Right forelimb (tissue), 1 donor: ENCODE measurements around the gene PRPF6.

Experiments used
- DNase-seq: peaks from one replicate; pipeline ENCODE4 v3.0.0-alpha.2; 2018

The PRPF6 gene

DNA sequence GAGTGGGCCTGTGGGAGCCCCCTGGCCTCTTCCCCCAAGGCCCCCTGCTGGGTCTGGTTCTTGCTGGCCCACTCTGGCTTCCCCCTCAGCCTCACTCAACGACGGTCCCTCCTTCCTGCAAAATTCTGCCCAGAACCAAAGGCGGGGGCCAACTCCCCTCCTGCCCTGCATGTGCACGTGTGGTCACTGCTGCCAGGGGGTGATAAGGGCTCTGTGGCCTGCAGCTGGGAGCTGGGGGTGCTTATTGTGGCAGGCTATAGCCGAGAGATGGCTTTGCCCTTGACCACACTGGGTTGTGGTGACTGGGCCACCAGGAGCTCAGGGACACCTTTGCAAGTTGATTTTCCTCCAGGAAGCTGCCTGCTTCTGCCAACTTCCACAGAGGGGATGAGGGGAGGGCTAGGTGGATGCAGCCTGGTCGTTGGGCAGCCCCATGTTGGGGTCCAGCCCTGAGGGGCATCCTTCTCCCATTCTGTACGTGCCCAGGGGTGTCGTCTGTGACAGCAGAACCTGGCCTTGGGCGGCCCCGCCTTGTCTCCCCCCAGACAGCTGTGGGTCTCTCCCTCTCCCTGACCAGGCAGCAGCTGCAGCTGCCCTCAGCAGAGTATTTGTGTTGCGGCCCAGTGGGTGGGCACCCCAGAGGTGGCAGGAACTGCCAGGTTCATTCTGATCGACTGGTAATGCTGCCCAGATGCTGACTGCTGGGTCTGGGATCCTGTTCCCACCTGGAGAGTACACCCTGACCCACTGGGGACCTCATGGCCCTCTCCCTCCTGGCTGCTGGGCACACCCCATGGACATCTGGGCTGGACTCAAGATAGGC lies 87.7 kb downstream of the PRPF6 start:
- no peak for DNase-seq

DNA sequence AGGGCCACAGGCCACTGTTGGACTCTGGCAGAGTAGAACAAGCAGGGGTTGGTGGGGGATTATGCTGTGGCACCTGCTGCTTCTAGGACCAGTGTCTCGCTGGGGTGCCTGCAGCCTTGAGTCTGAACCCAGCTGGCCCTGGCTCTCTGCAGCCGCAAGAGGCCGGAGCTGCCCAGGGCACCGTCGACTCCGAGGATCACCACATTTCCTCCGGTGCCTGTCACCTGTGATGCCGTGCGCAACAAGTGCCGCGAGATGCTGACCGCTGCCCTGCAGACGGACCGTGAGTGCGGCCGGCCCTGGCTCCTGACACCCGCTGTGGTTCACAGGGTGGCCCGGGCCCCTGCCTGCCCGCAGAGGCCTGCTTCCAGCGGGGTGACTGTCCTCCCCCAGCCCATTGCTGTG lies 88.3 kb downstream of the PRPF6 start:
- no peak for DNase-seq

DNA sequence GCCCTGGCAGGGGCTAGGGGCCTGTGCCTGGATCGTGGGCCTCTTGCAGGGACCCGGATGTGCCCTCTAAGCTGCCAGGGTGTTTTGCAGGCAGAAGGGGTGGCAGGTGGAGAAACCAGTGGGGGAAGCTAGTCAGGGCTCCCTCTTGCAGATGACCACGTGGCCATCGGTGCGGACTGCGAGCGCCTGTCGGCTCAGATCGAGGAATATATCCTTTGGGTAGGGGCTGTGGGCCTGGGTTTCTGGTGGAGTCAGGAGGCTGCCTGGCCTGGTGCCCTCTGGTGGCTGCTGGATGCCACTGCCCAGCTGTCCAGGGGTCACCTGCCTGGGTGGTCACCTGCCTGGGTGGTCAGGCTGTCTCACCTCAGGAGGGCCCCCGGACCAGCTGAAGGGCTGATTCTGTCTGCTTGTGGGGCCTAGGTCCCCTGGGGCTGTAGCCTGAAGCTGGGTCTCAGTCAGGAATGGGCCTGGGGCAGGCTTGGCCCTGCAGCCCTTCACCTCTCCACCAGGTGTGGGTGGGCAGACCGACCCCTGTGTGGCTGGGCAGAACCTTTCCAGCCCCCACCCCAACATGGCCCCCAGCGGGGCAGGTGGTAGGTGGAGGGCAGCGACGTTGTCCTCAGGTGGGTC lies 88.8 kb downstream of the PRPF6 start:
- DNase-seq = no peak

DNA sequence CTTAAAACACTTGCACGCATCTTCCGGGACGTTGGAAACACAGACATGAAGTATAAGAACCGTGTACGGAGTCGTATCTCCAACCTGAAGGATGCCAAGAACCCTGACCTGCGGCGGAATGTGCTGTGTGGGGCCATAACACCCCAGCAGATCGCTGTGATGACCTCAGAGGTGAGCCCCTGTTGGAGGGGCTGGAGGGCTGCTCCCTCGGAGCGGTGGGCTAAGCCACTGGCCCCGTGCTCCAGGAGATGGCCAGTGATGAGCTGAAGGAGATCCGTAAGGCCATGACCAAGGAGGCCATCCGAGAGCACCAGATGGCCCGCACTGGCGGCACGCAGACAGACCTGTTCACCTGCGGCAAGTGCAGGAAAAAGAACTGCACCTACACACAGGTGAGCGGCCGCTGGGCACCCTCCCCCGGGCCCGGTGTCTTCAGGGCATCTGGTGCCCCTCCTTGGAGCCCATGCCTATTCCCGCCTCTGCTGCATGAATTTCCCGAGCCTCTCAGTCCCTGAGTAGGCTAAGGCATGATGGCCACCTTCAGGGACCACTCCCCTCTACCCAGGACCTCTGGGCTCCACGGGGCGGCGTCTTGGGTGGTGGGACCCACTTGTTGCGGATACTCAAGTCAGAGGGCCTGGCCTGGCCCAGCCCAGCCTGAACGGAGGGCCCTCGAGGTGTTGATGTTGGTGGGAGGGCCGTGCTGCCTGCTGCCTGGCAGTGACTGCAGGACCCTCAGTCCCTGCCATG lies 89.5 kb downstream of the PRPF6 start:
- DNase-seq = no peak

DNA sequence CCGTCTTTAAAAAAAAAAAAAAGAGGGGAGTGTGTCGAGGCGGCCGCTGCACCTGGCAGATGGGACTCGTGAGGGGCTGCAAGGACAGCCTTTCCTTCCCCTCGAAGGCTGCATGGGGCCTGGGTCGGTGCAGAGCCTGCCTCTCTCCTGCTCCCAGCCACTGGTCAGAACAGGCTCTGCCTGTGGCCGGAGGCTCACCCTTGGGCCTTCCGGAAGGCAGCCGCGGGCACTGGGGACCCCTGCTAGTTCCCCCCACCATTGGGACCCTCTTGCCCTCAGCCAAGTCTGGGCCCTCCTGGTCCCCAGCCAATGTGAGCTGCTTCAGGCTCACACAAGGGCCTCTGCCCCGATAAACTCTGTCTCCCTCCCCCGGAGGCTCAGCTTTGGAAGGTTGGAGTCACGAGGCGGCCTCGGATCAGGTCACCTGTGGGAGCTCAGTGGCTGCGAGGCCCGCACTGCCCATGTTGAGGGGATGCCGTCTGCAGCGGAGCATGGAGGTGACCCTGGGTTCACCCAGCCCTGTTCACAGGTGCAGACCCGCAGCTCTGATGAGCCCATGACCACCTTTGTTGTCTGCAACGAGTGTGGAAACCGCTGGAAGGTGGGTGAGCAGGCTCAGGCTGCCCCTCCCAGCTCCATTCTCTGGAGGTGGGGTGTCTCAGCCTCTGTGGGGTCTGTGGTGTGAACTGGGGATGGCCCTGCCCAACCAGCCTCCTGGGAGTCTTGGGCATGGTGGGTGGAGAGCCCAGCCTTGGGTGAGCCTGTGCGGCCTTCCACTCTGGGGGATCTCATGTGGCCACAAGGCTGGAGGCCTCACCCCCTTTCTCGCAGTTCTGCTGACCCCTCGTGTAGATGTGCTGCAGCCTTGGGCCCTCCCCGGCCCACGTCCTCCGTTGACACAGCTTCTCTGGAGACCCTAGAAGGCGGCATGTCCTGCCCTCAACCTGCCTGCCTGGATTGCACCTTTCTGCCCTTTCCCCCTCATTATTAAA lies 90.7 kb downstream of the PRPF6 start:
- no peak for DNase-seq

DNA sequence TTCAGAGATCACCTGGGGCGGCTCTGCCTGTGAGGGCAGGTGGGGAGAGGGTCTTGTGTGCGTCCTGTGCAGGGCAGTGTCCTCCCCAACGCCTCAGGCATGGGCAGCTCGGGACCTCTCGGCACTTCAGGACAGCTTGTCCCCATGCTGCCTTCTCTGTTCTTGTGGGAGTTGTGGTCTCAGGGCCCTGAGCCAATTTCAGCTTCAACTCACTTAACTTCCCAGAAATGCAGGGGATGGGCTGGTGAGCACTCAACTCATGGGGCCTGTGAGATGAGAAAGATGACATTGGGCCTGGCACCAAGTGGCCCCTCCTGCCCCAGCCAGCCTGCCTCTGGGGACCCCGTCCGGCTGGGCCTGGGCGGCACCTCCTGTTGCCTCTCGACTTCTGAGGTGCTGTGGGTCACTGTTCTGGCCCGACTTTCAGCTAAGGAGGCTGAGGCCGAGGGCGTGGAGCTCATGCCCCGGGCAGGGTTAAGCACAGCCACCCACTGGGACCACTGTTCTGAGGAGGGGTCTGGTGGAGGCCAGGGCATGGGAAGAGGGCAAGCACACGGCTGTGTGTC lies 91.6 kb downstream of the PRPF6 start:
- DNase-seq = no peak

DNA sequence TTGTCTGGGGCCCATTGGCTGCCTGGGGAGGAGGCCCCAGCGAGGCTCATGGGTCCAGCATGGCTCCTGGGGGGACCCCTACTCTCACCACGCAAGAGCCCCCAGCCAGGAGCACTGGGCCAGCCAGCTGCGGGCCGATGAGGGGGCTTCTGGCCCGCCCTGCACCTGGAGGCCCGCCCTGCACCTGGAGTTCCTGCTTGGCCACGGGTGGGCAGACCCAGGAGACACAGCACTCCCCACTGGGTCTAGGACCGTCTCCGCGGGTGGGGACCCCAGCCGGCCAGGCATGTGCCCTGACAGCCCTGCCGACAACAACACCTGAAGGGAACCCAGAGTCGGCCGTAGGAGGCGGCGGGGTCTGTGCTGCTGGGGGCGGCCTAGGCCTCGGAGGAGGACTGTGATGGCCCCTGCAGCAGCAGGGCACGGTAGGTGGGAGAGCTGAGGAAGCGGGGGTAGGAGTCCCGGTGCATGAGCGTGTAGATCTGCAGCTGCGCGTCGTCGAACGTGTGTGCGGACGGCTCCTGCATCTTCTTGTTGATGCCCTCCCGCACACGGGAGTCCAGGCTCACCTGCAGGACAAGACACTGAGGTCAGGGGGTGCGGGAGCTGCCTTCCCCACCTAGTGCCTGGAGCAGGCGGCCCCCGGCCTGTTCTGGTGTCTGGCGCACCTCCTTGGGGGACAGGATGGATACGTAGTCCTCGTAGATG lies 92.7 kb downstream of the PRPF6 start:
- no peak for DNase-seq

DNA sequence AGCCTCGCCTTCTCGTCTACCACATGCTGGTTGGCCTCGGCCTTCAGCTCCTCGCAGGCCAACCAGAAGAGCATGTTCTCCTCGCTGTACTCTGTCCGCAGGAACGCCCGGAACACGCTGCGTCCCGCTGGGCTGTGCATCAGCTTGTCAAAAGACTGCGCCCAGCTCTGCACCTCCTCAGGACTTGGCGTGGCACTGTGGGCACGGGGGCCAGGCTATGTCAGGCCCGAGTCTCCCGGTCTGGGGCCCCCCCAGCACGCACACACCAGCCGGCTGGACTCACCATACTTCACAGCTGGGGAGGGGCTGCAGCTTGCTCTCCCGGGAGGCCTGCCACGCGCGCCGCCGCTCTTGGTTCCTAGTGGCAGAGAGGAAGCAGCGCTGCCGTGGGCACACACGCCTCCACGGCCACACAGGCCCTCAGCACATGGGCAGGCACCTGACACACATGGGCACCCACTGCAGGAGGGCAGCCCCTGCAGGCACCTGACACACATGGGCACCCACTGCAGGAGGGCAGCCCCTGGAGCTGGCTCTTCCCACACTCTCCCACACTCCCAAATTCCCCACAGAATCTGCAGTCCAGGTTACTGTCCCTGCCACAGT lies 93.4 kb downstream of the PRPF6 start:
- no peak for DNase-seq

DNA sequence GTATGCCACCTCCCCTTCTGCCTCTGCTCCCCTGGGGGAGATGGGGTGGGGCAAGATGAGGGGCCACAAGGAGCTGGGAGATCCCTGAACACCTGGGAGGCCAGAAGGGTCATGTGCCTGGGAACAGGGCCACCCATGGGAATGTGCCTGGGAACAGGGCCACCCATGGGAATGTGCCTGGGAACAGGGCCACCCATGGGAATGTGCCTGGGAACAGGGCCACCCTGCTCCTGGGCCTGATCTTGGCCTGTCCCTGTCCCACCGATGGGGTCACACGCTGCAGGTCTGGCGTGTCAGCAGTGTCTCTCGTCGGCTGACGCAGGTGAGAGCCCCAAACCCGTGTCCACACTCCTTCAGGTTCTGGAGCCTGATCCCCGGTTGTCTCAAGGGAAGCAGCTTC lies 94.0 kb downstream of the PRPF6 start:
- DNase-seq = no peak

DNA sequence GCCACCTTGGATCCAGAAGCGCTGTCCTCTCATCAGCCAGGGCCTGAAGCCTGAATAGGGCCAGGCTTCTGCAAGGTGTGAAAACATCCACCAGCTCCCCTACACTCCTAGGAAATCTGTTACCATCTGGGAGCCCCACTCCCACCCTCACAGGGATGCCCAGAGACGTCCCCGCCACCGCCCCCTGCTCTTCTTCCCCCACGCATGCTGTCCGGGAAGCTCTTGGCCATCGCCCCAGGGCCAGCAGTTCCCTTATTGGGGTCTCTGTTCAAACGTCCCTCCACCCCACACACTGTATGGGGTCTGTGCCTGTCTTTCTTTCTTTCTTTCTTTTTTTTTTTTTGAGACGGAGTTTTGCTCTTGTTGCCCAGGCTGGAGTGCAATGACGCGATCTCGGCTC lies 94.6 kb downstream of the PRPF6 start:
- no peak for DNase-seq

DNA sequence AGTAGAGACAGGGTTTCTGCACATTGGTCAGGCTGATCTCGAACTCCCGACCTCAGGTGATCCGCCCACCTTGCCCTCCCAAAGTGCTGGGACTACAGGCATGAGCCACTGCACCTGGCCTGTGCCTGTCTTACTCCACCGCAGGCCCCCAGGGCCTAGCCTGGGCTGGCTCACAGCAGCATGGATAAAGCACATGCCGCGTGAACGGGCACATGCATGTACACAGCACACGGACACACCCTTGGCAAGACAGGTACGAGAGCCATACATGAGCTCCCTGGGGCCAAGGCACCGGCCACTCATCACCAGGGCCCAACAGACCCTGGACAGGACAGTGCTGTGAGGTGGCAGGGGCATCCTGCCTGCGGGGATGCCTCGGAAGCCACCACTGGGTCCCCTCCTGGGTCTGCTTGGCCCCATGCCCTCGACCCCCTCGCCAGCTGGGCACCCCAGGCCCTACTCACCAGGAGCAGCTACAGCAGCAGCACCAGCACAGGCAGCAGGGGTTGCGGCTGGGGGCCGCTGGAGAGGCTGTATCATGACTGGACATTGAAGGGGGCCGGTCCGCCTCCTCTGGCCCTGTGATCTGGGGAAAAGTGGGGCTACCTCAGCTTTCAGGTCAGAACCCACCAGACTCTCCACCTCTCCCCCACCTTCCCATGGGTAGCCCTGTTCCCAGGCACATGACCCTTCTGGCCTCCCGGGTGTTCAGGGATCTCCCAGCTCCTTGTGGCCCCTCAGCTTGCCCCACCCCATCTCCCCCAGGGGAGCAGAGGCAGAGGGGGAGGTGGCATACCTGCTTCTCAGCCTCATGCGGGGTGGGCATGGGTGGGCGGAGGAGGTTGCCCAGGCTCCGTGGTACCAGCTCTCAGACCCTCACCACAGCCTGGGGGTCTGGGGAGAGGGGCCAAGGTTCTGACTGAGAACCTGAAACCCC lies 95.4 kb downstream of the PRPF6 start:
- no peak for DNase-seq

DNA sequence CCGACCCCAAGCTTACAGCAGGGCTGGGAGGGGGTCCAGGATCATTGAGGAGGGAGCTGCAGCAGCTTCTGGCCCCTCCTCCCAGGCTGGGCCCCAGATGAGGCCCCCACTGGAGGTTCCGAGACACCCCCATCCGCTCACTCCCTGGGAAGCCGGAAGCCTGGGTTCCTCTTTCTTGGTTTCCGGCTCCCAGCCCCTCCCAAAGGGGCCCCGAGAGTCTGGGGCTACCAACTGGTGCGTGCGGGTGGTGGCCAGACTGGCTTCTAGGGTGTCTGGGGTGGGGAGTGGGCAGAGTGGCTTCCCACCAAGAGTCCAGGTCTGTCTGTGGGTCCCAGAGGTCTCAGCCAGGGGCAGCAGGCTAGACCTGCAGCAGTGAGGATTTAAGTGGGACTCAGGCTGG lies 96.2 kb downstream of the PRPF6 start:
- DNase-seq = no peak

DNA sequence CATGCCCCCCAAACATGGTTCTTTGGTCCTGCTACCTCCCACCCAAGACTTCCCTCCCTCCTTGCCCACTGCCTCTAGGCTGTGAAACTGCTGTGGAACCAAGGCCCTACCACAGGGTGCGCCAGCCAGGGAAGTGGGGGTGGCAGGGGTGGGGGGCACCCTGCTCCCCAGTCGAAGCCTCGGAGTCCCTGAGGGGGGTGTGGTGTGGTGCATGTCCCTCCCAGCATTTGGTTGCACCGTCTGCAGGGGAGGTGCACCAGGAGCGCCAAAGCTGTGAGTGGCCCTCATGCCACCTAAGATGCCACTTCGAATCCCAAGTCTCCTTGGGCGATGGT lies 96.6 kb downstream of the PRPF6 start:
- DNase-seq = no peak

DNA sequence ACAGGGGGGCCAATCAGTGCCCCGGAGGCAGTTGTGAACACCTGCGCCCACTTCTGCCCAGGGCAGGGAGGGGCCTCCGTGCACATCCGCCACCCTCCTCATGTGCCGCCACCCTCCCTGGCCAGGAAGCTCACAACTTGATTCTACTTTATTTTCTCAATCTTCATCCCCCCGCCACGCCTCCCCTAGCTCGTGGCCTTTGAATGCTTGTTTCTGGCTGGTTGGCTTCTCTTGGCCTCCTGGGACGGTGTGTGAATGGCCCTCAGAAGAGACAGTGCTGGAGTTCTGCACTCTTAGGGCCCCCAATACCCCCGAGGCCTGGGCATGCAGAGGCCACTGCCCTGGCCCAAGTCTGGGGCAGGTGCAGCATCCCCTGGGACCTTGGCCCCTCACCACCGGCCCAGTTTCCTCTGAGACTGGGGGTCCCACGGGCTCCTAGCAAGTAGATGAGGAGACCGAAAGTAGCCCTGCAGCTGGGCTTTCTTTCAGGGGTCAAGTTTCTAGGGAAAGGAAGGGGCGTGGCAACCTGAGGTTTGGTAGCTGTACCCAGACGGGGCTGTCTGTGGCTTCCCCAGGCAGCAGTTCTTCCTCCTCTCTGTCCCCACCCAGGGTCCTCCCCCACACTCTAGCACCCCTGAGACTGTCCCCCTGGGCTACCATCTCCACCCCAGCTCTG lies 97.1 kb downstream of the PRPF6 start:
- DNase-seq = no peak

DNA sequence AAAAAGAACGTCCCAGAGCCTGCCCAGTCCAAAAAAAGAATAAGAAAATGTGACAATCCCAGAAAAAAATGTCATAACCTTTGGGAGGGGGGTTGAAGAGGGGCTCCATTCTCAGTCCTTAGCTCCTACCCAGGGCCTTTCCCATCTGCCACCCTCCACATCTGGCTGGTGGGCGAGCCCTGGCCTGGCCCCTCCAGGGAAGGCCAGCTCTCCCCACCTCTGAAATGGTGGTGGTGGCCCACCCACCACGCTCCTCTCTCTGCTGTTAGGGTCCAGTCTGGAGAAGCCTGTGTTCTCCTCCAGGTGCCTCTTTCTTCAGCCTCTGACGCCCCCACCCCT lies 98.0 kb downstream of the PRPF6 start:
- no peak for DNase-seq

DNA sequence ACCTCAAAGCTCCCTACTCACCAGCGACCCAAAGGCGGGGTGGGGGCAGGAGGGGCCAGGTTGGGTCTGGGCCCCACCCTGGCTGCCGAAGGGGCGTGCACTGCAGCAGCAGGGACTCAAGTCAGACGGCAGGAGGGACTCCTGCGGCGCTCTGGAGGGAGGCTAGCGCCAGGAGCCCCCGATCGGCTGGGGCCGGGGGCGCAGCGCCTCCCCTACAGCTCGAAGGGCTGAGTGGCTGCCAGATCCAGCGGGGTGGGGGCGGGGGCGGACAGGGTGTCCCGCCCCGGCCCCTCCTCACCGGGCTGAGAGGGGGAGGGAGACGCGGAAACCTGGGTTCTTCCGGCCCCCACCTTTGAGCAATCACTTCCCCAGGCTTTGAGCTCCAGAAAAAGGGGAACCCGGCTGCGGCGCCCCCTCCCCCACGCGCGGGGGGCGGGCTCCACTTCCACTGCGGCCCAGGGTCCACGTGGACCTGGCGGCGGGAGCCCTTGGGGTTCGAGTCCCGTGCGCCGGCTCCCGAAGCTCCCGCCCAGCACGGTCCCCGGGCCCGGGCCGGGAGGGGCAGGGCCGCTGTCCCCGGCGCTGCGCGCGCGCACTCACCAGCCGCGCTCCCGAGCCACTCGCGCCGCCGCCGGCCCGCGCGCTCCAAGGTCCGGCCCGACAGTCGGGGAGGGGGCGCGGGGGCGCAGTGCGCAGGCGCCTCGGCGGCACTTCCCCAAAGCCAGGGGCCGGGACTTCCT lies 98.5 kb downstream of the PRPF6 start, which contains the start of gene RGS19:
Gene RGS19, minus strand, starts transcription at position 246 of the 740 bp plus-strand sequence. CDS start 2,632 bp downstream, outside the sequence.
- peak; percentile 86 for DNase-seq

DNA sequence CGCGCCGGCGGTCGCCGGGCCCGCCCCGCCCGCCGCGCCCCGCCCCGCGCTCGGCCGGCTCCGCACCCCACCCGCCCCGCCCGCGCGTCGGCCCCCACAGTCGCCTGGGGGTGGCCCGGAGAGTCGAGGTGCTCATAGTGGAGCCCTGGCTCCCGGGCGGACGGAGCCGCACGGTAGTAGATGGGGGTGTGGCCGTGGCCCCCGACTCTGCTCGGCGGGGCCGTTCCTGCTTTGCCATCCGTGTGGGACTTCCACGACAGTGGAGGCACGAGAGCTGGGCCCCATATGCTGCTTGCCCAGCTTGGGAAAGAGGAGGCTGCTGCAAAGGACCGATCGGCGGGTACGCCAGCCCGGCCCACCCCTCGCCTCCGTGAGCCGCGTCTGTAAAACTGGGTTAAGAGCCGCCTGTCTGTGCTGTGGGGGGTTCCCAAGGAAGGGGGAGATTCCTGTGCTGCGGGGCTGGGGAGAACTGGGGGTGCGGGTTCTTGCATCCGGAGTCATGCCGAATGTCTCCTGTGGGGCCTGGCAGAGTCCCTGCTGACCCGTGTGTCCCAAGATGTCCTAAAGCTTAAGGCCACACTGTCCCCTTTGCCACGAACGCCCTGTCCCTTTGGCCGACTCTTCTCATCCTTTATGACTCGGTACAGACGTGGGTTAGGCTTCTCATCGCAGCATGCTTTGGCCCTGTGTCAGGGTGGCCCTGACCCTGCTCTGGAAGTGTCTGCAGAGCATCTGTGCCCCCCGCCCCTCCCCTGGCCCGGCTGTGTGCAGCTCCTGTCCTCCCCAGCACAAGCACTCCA lies 99.3 kb downstream of the PRPF6 start, which contains the start of gene OPRL1:
Gene OPRL1, plus strand, starts transcription at position 70 of the 800 bp plus-strand sequence. CDS start 12,639 bp downstream, outside the sequence.
- DNase-seq = peak; percentile 45
